NCI-H1105 (cell line): ENCODE results near the gene EPM2A.
"Not testable (repeated sequence)": the region's sequence is repeated elsewhere in the genome, so short reads cannot be mapped to it uniquely, and the experiment has no call there.

ENCODE experiments used
- DNase-seq: peaks from one replicate; lab custom pipeline; 2025; lab: John Stamatoyannopoulos, UW

EPM2A gene

GRCh38 chr6:145729887-145730286 lies 5.4 kb downstream of the EPM2A start:
- DNase-seq = no peak

DNA sequence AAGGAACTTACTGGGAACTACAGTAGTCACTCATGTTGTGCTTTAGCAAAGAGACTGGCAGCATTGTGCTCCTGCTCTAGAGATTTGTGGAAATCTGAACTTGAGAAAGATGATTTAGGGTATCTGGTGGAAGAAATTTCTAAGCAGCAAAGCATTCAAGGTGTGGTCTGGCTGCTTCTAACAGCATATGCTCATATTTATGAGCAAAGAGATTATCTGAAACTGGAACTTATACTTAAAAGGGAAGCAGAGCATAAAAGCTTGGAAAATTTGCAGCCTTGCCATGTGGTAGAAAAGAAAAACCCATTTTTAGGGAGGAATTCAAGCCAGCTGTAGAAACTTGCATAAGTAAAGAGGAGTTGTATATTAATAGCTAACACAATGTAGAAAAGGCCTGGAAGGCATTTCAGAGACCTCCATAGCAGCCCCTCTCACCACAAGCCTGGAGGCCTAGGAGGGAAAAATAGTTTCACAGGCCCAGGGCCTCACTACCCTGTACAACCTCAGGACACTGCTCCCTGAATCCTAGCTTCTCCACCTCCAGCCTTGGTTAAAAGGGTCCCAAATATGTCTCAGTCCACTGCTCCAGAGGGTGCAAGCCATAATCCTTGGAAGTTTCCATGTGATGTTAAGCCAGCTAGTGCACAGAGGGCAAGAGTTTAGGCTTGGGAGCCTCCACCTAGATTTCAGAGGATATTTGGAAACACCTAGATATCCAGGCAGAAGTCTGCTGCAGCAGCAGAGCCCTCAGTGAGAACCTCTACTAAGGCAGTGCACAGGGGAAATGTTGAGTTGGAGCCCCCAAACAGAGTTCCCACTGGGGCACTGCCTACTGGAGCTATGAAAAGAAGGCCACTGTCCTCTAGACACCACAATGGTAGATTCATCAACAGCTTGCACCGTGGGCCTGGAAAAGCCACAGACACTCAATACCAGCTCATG lies 6.6 kb downstream of the EPM2A start:
- no peak for DNase-seq

GRCh38 chr6:145727817-145728388 lies 7.4 kb downstream of the EPM2A start:
- no peak for DNase-seq

GRCh38 chr6:145725570-145725969 lies 9.8 kb downstream of the EPM2A start:
- DNase-seq = no peak

- DNase-seq = no peak
Observed at GRCh38 chr6:145723646-145724045, 11.7 kb downstream of the EPM2A start.

GRCh38 chr6:145722190-145722589 lies 13.1 kb downstream of the EPM2A start:
- no peak for DNase-seq

GRCh38 chr6:145721144-145721543 lies 14.2 kb downstream of the EPM2A start:
- DNase-seq = no peak

DNA sequence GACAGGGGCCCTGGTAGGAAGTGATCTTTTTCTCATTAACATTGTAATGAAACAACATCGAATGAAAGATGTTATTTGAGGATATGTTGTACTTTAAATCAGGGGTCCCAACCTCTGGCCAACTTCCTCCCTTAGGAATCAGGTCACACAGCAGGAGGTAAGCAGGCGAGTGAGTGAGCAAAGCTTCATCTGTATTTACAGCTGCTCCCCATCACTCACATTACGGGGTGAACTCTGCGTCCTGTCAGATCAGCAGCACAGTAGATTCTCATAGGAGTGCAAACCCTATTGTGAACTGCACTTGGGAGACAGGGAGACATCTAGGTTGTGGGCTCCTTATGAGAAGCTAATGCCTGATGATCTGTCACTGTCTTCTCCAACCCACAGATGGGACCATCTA lies 19.9 kb downstream of the EPM2A start:
- DNase-seq = no peak

GRCh38 chr6:145714731-145715130 lies 20.6 kb downstream of the EPM2A start:
- DNase-seq = no peak

- no peak for DNase-seq
Observed at GRCh38 chr6:145713773-145714172, 21.5 kb downstream of the EPM2A start.

DNA sequence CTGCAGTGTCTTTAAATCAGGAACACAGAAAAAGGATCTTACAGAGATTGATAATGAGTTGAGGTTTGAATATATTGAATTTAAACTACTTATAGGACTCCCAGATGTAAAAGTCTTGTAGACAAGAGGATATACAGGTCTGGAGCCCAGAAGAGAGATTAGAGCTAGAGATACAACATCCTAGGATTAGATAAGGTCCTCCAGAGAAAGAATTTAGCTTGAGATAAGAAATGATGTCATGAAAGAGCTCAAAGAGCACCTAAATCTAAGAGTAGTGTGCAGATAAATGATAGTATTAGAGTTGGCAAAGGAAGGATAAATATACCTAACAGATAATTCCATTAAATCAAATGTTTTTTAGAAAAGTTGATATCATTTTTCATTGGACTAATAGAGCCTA lies 23.9 kb downstream of the EPM2A start:
- DNase-seq = no peak

DNA sequence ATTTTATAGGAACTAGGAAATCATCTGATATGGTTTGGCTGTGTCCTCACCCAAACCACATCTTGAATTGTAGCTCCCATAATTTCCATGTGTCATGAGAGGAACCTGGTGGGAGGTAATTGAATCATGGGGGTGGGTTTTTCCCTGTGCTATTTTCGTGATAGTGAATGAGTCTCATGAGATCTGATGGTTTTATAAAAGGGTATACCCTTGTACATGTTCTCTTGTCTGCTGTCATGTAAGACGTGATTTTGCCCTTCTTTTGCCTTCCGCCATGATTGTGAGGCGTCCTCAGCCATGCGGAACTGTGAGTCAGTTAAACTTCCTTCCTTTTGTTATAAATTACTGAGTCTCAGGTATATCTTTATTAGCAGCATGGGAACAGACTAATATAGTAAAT lies 27.9 kb downstream of the EPM2A start:
- DNase-seq = no peak

- no peak for DNase-seq
Observed at GRCh38 chr6:145705561-145705960, 29.8 kb downstream of the EPM2A start.

- peak; percentile 2 for DNase-seq
Observed at GRCh38 chr6:145704143-145704781, 31.1 kb downstream of the EPM2A start.

- no peak for DNase-seq
Observed at GRCh38 chr6:145699462-145699861, 35.9 kb downstream of the EPM2A start.

DNA sequence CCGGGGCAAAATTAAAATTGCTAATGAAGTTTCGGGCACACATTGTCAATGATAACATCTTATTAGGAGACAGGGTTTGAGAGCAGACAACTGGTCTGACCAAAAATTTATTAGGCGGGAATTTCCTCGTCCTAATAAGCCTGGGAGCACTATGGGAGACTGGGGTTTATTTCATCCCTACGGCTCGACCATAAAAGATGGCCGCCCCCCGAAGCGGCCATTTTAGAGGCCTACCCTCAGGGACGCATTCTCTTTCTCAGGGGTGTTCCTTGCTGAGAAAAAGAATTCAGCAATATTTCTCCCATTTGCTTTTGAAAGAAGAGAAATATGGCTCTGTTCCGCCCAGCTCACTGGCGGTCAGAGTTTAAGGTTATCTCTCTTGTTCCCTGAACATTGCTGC lies 37.9 kb downstream of the EPM2A start:
- not testable (repeated sequence) for DNase-seq

- no peak for DNase-seq
Observed at GRCh38 chr6:145694083-145694737, 41.1 kb downstream of the EPM2A start.

DNA sequence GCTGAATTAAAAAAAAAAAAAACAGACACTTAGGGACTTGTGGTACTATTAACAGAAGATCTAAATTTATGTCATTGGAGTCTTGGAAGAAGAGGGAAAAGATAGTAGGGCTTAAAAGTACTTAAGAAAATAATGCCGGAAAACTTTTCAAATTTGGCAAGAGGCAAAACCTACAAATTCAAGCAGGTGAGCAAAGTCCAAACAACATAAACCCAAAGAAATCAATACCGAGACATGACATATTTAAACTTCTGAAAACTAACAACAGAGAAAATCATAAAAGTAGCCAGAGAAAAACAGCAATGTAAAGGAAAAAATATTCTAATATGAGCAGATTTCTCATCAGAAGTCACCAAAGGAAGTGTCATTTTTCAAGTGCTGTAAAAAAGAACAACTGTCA lies 44.4 kb downstream of the EPM2A start:
- no peak for DNase-seq

DNA sequence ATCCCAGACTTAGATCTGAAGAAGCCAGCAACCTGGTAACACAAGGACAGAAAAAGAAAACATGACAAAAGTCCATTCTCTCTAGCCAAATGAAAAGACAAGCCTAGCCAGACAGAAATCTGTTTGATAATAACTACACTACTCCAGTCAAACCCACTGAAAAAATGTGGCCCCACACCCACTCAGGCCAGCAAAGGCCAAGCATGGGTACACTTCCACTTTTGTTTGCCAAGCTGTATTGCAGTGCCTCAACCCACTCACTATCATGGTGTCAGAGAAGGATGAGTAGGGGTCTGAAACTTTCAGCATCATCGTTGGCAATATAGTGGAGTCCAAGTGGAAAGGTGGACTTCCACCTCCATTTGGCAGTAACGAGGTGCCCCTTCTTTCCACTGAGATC lies 45.8 kb downstream of the EPM2A start:
- no peak for DNase-seq

- no peak for DNase-seq
Observed at GRCh38 chr6:145688493-145688905, 46.8 kb downstream of the EPM2A start.

GRCh38 chr6:145685932-145686331 lies 49.4 kb downstream of the EPM2A start:
- no peak for DNase-seq

GRCh38 chr6:145681965-145682364 lies 53.4 kb downstream of the EPM2A start:
- no peak for DNase-seq

DNA sequence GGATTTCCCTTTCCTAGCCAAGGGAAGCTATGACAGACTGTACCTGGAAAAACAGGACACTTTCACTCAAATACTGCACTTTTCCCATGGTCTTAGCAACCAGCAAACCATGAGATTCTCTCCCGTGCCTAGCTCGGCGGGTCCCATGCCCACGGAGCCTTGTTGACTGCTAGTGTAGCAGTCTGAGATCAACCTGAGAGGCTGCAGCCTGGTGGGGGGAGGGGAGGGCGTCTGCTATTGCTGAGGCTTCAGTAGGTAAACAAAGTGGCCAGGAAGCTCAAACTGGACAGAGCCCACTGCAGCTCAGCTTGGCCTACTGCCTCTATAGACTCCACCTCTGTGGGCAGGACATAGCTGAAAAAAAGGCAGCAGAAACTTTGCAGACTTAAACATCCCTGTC lies 61.8 kb downstream of the EPM2A start:
- DNase-seq = no peak
